Measurements from ENCODE around the gene SYNE1.
"Not testable (repeated sequence)": the region's sequence is repeated elsewhere in the genome, so short reads cannot be mapped to it uniquely, and the experiment has no call there.

Gene SYNE1

GRCh38 chr6:152372945-152373344 is 264.2 kb downstream of the SYNE1 start:
- DNase-seq (ENCODE audit: low spot score) = no peak

- no peak for DNase-seq (ENCODE audit: low spot score)
These were observed 265.4 kb downstream of the SYNE1 start for GRCh38 chr6:152371775-152372174.

- DNase-seq (ENCODE audit: low spot score) = no peak
These were observed 268.2 kb downstream of the SYNE1 start for GRCh38 chr6:152368751-152369624.

- no peak for DNase-seq (ENCODE audit: low spot score)
These were observed 272.3 kb downstream of the SYNE1 start for GRCh38 chr6:152364866-152365265.

- DNase-seq (ENCODE audit: low spot score) = no peak
These were observed 277.1 kb downstream of the SYNE1 start for GRCh38 chr6:152360034-152360433.

- no peak for DNase-seq (ENCODE audit: low spot score)
These were observed 280.5 kb downstream of the SYNE1 start for GRCh38 chr6:152356662-152357061.

GRCh38 chr6:152356016-152356415 is 281.1 kb downstream of the SYNE1 start:
- DNase-seq (ENCODE audit: low spot score) = no peak

GRCh38 chr6:152355166-152355565 is 282.0 kb downstream of the SYNE1 start:
- no peak for DNase-seq (ENCODE audit: low spot score)

GRCh38 chr6:152353440-152353839 is 283.7 kb downstream of the SYNE1 start:
- no peak for DNase-seq (ENCODE audit: low spot score)

- DNase-seq (ENCODE audit: low spot score) = no peak
These were observed 285.4 kb downstream of the SYNE1 start for GRCh38 chr6:152351742-152352141.

GRCh38 chr6:152351110-152351509 is 286.1 kb downstream of the SYNE1 start:
- no peak for DNase-seq (ENCODE audit: low spot score)

GRCh38 chr6:152348116-152348515 is 289.0 kb downstream of the SYNE1 start:
- no peak for DNase-seq (ENCODE audit: low spot score)

GRCh38 chr6:152343735-152344360 is 293.3 kb downstream of the SYNE1 start:
- no peak for DNase-seq (ENCODE audit: low spot score)

GRCh38 chr6:152341596-152341995 is 295.6 kb downstream of the SYNE1 start:
- DNase-seq (ENCODE audit: low spot score) = no peak

- DNase-seq (ENCODE audit: low spot score) = peak; percentile 57
These were observed 298.6 kb downstream of the SYNE1 start for GRCh38 chr6:152338335-152339125.

- DNase-seq (ENCODE audit: low spot score) = no peak
These were observed 302.6 kb downstream of the SYNE1 start for GRCh38 chr6:152334555-152334954.

GRCh38 chr6:152330961-152331360 is 306.2 kb downstream of the SYNE1 start:
- DNase-seq (ENCODE audit: low spot score) = no peak

- no peak for DNase-seq (ENCODE audit: low spot score)
These were observed 307.3 kb downstream of the SYNE1 start for GRCh38 chr6:152329638-152330448.

GRCh38 chr6:152328200-152328599 is 309.0 kb downstream of the SYNE1 start:
- not testable (repeated sequence) for DNase-seq (ENCODE audit: low spot score)

- no peak for DNase-seq (ENCODE audit: low spot score)
These were observed 313.8 kb downstream of the SYNE1 start for GRCh38 chr6:152323376-152323775.

- DNase-seq (ENCODE audit: low spot score) = no peak
These were observed 318.9 kb downstream of the SYNE1 start for GRCh38 chr6:152318278-152318677.

- no peak for DNase-seq (ENCODE audit: low spot score)
These were observed 321.1 kb downstream of the SYNE1 start for GRCh38 chr6:152316024-152316423.
